Measurements from ENCODE around the gene SLC6A7. TPM values are rescaled to one million over a fixed set of nuclear protein-coding genes. Genes with fewer than 3 reads are reported as not detected.

The SLC6A7 gene
- total and polyA plus RNA-seq, 8 donors, result 29.3 TPM; not detected in 7

GRCh38 chr5:150149618-150150017 is 40.2 kb upstream of the SLC6A7 start:
- Histone ChIP-seq H3K27me3 (no peaks in the 10 kb centered on the region), H3K4me3 (peak overlapping the region in 1 of 4 donors; percentile 22), H3K9me3 (no peaks in the 10 kb centered on the region), H3K36me3 (no peaks in the 10 kb centered on the region), H3K4me1 (peaks cover 0 to 42% (median 12%) of the 10 kb centered on the region in 4 donors), H3K27ac (peak overlapping the region in 2 of 5 donors; percentile 46 to 83)
- DNase-seq, result no peak
- intact Hi-C loops (cut with DNase I; ENCODE audit: low total_unique reads), result no loop called here
- TF ChIP-seq EP300 (IDR thresholded peaks at IDR 0.05) (no peak), POLR2AphosphoS5 (IDR thresholded peaks at IDR 0.05) (no peak), CTCF (IDR thresholded peaks at IDR 0.05) (no peak), POLR2A (IDR thresholded peaks at IDR 0.05) (no peak)

GRCh38 chr5:150152636-150153462 is 37.0 kb upstream of the SLC6A7 start:
- H3K36me3 ChIP-seq, result no peaks in the 10 kb centered on the region
- intact Hi-C loops (cut with DNase I; ENCODE audit: low total_unique reads), result no loop called here
- peaks cover 11 to 36% (median 18%) of the 10 kb centered on the region in 4 donors for H3K4me1 ChIP-seq
- peaks cover 0 to 15% (median 8%) of the 10 kb centered on the region in 3 donors for H3K27me3 ChIP-seq
- TF ChIP-seq POLR2A (IDR thresholded peaks at IDR 0.05), result no peak
- TF ChIP-seq EP300 (IDR thresholded peaks at IDR 0.05), result no peak
- TF ChIP-seq CTCF (IDR thresholded peaks at IDR 0.05), result no peak
- no peak for TF ChIP-seq POLR2AphosphoS5 (IDR thresholded peaks at IDR 0.05)
- peak overlapping the region; percentile 42 to 54 (median 46) for H3K4me3 ChIP-seq
- H3K9me3 ChIP-seq, result no peaks in the 10 kb centered on the region
- WGBS, 5 donors, result 58 to 81% (median 66%) methylated on average over 8 to 12 of the region's 12 CpGs
- no peak for DNase-seq
- H3K27ac ChIP-seq, result peak overlapping the region in 4 of 5 donors; percentile 77 to 84 (median 82)

- H3K27ac ChIP-seq, result peak overlapping the region; percentile 10 to 84 (median 81)
- H3K36me3 ChIP-seq, result no peaks in the 10 kb centered on the region
- TF ChIP-seq CTCF (IDR thresholded peaks at IDR 0.05), result no peak
- no peak for TF ChIP-seq EP300 (IDR thresholded peaks at IDR 0.05)
- TF ChIP-seq POLR2AphosphoS5 (IDR thresholded peaks at IDR 0.05), result no peak
- no peak for TF ChIP-seq POLR2A (IDR thresholded peaks at IDR 0.05)
- 60 to 75% (median 67%) methylated on average over 2 of the region's 2 CpGs for WGBS, 5 donors
- intact Hi-C loops (cut with DNase I; ENCODE audit: low total_unique reads), result no loop called here
- no peaks in the 10 kb centered on the region for H3K9me3 ChIP-seq
- peak overlapping the region; percentile 42 to 54 (median 46) for H3K4me3 ChIP-seq
- H3K4me1 ChIP-seq, result peaks cover 11 to 42% (median 21%) of the 10 kb centered on the region in 4 donors
- no peak for DNase-seq
- H3K27me3 ChIP-seq, result peaks cover 0 to 15% (median 8%) of the 10 kb centered on the region in 3 donors
Observed at GRCh38 chr5:150153483-150153882, 36.4 kb upstream of the SLC6A7 start.

DNA sequence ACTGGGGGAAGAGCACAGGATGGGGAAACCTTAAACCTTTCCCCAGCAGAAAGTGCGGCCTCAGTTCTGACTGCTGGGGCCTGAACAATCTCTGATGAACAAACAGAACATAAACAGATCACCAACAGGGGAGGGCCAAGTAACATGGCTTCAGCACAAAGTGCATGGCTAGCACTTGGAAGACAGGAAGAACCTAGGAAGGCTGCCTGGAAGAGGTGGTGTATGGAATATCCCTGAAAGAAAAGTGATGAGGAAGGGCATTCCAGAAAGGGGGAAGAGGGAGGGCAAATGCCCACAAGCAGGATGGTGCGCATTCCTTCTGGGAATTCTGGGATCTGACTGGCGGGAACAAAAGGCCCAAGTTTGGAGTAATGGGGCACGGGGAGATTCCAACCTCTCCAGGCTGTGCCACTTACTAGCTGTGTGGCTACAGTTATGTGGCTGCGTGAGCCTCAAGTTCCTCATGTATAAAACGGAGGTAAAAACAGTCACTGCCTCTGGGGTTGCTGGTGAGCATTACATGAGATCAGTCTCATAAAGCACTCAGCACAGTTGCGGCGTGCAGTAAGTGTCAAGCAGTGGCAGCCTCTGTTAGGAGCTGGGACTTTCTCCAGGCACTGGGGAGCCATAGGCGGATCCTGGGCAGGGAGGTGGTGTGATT is 35.8 kb upstream of the SLC6A7 start:
- intact Hi-C loops (cut with DNase I; ENCODE audit: low total_unique reads), result no loop called here
- peak overlapping the region; percentile 10 to 84 (median 81) for H3K27ac ChIP-seq

More for the DNA sequence above, 35.8 kb upstream of the SLC6A7 start:
- Histone ChIP-seq H3K27me3 (peaks cover 0 to 15% (median 8%) of the 10 kb centered on the region in 3 donors), H3K36me3 (no peaks in the 10 kb centered on the region), H3K9me3 (no peaks in the 10 kb centered on the region), H3K4me3 (peak overlapping the region; percentile 42 to 54 (median 46)), H3K4me1 (peaks cover 11 to 42% (median 24%) of the 10 kb centered on the region in 4 donors)
- 53 to 74% (median 70%) methylated on average over 9 of the region's 9 CpGs for WGBS, 5 donors
- DNase-seq, result peak in 1 of 2 donors; percentile 67
- TF ChIP-seq POLR2AphosphoS5 (IDR thresholded peaks at IDR 0.05), result peak in 1 of 3 donors; percentile 47
- no peak for TF ChIP-seq EP300 (IDR thresholded peaks at IDR 0.05)

Data from stomach (tissue), 9 donors.